ENCODE measurements around the gene GMCL1. TPM values are rescaled to one million over a fixed set of nuclear protein-coding genes. Genes with fewer than 3 reads are reported as not detected.

Gene GMCL1

Small RNAs within 50 kb of the gene (small RNA-seq; reads per million reads assigned to genes)
- gene RPL23AP92 (ENCODE audit: low read depth) = not detected

All from mesenchymal stem cell (in vitro differentiated cells and primary cell).